ENCODE measurements around the gene PIP5K1A.

PIP5K1A gene

DNA sequence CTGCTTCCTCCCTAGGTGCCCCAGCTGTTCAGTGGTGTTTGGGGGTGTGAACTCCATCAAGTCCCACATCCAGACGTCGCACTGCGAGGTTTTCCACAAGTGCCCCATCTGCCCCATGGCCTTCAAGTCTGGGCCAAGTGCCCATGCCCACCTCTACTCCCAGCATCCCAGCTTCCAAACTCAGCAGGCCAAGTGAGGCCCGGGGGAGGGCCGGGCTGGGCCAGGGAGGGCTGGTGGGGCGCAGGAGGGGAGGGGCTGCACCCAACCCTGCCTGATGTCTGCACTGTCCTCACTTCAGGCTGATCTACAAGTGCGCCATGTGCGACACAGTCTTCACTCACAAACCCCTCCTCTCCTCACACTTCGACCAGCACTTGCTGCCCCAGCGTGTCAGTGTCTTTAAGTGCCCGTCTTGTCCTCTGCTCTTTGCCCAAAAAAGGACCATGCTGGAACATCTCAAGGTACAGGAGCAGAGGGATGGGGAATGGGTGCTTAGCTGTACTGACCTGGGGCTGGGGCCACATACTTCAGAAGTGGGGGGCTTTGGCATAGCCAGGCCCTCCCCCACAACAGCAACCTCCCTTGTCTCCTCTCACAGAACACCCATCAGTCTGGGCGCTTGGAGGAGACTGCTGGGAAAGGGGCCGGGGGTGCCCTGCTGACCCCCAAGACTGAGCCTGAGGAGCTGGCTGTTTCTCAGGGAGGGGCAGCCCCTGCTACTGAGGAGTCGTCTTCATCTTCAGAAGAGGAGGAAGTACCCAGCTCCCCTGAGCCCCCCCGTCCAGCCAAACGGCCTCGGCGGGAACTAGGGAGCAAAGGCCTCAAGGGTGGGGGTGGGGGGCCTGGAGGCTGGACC, 91.0 kb downstream of the PIP5K1A start:
- no peak for DNase-seq

DNA sequence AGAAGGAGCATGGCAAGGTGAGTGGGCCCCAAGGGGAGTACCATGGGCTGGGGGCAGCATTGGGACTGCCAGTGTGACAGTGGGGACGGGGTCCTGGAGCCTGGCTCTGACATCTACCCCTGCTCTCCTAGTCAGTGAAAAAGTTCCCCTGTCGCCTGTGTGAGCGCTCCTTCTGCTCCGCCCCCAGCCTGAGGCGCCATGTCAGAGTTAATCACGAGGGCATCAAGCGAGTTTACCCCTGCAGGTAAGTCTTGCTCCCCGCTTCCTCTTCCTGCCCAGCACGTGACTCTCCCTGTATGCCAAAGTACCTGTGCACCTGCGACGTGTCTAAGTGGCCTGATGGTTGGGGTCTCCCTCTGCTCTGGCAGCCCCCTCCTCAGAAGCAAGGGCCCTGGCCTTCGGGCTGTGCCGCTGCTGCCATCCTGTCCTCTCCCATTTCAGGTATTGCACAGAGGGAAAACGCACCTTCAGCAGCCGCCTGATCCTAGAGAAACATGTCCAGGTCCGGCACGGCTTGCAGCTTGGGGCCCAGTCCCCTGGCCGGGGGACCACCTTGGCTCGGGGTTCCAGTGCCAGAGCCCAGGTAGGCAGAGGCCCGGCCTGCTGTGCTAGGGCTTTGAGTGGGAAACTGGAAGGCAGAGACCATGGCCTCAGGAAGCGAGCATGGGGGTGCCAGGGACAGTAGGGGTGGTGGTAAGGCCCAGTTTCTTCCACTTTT, 91.8 kb downstream of the PIP5K1A start:
- no peak for DNase-seq

DNA sequence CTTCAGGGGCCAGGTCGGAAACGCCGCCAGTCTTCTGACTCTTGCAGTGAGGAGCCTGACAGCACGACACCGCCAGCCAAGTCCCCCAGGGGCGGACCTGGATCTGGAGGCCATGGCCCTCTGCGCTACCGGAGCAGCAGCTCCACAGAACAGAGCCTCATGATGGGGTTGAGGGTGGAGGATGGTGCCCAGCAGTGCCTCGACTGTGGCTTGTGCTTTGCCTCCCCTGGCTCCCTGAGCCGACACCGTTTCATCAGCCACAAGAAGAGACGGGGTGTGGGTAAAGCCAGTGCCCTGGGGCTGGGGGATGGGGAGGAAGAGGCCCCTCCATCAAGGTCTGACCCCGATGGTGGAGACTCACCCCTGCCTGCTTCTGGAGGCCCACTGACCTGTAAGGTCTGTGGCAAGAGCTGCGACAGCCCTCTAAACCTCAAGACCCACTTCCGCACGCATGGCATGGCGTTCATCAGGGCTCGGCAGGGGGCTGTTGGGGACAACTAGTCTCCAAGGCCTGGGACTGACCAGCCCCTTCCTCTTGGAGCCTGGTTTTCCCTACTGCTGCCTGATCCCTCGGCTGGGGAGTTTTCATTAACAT, 92.5 kb downstream of the PIP5K1A start:
- no peak for DNase-seq

DNA sequence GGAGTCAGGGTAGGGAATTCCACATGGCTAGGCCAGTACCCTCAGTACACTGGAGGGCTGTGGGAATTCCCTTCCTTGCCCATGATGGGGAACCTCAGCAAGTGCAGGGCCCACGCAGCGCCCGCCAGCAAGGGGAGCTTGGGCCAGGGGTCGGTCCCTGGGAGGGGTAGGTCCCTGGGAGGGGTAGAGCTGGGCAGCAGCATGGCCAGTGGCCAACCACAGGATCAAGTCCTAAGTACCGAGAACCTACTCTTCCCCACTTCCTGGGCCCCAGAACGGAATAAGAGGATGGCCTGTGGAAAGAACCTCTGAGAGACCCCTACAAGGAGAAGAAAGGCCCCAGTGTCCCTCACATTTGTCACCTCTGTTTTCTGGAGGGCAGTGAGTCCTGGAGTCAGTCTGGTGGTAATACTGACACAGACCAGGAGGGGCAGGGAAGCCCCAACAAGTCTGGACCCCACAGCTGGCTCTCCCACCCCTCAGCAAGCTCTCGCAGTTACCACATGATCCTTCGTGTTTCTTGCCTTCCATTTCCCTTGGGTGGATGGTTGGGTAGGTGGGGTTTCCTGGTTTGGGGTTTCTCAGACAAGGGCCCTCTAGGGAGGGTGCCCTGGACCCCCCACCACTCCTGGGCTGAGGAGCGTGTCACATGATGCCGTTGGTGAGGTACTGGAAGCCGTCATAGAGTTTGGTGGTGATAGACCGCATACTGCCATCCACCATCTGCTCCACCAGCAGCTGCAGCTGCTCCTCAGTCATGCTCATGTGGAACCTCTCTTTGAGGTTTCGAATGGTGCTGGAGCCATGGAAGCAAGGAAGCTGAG, 94.1 kb downstream of the PIP5K1A start:
- no peak for DNase-seq

DNA sequence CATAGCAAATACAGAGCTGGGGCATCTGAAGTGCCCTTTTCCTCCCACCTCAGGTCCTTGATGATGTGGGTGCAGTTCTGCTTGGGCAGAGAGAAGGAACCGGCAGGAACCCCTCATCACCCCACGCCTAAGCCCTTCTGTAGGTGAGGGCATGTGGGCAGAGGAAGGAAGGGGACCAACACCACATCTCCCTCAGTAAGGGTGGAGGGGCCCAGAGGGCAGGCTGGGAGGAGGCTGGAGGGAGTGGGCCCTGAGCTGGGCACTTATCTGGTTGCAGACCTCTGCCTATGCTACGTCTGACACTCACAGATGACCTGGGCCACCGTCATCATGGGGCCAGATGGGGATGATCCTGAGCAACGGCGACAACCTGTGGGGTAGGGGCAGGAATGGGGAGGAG, 94.7 kb downstream of the PIP5K1A start:
- DNase-seq = no peak

DNA sequence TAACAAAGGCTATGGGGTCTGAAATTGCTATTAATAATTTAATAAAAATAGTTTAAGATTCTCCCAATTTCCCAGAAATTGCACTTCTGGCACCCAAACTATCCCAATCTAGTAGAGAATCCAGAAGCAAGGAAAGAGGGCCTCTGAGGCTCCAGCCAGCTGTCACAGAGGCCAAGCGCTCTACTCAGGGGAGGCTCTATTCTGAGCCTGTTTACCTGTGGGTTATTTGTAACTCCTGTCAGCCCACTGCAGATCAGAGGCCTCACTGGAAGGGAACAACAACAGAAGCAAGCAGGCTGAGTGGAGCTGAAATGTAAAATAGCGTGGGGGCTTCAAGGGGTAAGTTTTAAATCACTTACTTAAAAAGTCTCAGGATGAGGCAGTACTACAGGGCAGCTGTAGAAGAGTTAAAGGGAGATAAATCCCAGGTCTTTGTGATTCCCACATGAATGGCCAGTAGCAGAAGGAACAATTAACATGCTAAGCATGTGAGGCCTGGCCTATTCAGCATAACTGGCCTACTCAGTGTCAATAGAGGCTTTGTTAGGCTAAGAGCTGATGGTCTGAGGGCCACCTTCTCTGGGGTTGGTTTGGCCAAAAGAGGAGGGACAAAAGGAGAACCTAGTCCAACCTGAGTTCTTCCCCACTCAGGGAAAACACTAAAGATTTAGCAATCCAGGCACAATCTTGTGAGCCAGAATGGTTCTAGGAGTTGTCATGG, 96.5 kb downstream of the PIP5K1A start:
- DNase-seq = no peak
